Measurements from ENCODE around the gene LMF1. TPM values are rescaled to one million over a fixed set of nuclear protein-coding genes. Genes with fewer than 3 reads are reported as not detected.
A peak's percentile ranks its signal among the peaks of the same experiment; 100 is the strongest.

The LMF1 gene
- total RNA-seq, 4 donors from 2014 or later: 7.7 to 15.8 (median 10.2) TPM

GRCh38 chr16:971981-972315 lies 1.2 kb upstream of the LMF1 start:
- no peak overlapping the region for H3K27ac ChIP-seq
- intact Hi-C loops (cut with DNase I; ENCODE audit: low total_unique reads): no loop called here
- H3K27me3 ChIP-seq: peaks cover 16 to 17% (median 16%) of the 10 kb centered on the region in 3 donors
- DNase-seq (no peak), ATAC-seq (no peak)
- H3K9me3 ChIP-seq: no peaks in the 10 kb centered on the region
- peaks cover 16 to 28% of the 10 kb centered on the region in 2 donors for H3K4me1 ChIP-seq
- in situ Hi-C loops (cut with MboI; ENCODE audit: low sequenced_read_pairs in 4 of 4): no loop called here
- H3K36me3 ChIP-seq: no peaks in the 10 kb centered on the region
- TF ChIP-seq, protein P1, sequence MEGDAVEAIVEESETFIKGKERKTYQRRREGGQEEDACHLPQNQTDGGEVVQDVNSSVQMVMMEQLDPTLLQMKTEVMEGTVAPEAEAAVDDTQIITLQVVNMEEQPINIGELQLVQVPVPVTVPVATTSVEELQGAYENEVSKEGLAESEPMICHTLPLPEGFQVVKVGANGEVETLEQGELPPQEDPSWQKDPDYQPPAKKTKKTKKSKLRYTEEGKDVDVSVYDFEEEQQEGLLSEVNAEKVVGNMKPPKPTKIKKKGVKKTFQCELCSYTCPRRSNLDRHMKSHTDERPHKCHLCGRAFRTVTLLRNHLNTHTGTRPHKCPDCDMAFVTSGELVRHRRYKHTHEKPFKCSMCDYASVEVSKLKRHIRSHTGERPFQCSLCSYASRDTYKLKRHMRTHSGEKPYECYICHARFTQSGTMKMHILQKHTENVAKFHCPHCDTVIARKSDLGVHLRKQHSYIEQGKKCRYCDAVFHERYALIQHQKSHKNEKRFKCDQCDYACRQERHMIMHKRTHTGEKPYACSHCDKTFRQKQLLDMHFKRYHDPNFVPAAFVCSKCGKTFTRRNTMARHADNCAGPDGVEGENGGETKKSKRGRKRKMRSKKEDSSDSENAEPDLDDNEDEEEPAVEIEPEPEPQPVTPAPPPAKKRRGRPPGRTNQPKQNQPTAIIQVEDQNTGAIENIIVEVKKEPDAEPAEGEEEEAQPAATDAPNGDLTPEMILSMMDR (IDR thresholded peaks at IDR 0.05 in 4 of 5, conservative IDR thresholded peaks at IDR 0.05 in 1 of 5): no peak
- no peak for TF ChIP-seq POLR2A (IDR thresholded peaks at IDR 0.05)
- H3K4me3 ChIP-seq: no peak overlapping the region

DNA sequence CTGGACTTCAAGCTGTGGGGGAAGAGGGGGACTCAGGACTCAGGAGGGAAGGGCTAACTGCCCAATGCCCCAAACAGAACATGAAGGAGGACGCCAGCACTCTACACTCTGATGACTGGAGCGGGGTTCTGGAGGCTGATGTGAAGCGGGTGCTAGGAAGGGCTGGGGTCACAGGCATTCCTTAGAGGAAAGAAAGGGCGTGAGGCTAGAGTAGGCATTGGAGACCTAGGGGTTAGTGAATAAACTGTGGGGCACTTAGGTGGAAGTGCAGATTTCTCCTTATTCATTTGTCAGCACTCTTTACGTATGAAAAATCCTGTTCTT lies 760 bp upstream of the LMF1 start:
- in situ Hi-C loops (cut with MboI; ENCODE audit: low sequenced_read_pairs in 4 of 4) (no loop called here), intact Hi-C loops (cut with DNase I; ENCODE audit: low total_unique reads) (no loop called here)
- H3K27ac ChIP-seq: peak overlapping the region in 3 of 4 donors; percentile 24 to 87 (median 81)
- no peak for TF ChIP-seq POLR2A (IDR thresholded peaks at IDR 0.05)
- TF ChIP-seq, protein P1 (IDR thresholded peaks at IDR 0.05 in 4 of 5, conservative IDR thresholded peaks at IDR 0.05 in 1 of 5): no peak
- H3K36me3 ChIP-seq: no peaks in the 10 kb centered on the region
- no peaks in the 10 kb centered on the region for H3K9me3 ChIP-seq
- H3K4me3 ChIP-seq: peak overlapping the region in 2 of 4 donors; percentile 39 to 90
- H3K4me1 ChIP-seq: peaks cover 16 to 28% of the 10 kb centered on the region in 2 donors
- no peak for ATAC-seq
- DNase-seq: no peak
- H3K27me3 ChIP-seq: peaks cover 12 to 17% (median 16%) of the 10 kb centered on the region in 3 donors

- Histone ChIP-seq H3K27ac (peak overlapping the region; percentile 77 to 88 (median 84)), H3K4me3 (peak overlapping the region; percentile 71 to 90 (median 78)), H3K27me3 (peaks cover 3 to 12% (median 8%) of the 10 kb centered on the region in 3 donors), H3K36me3 (no peaks in the 10 kb centered on the region), H3K9me3 (no peaks in the 10 kb centered on the region), H3K4me1 (peaks cover 16 to 22% of the 10 kb centered on the region in 2 donors)
- ATAC-seq: peak; percentile 8 to 12
- in situ Hi-C loops (cut with MboI; ENCODE audit: low sequenced_read_pairs in 4 of 4): no loop called here
- no peak for DNase-seq
- TF ChIP-seq POLR2A (IDR thresholded peaks at IDR 0.05): no peak
- TF ChIP-seq, protein P1 (IDR thresholded peaks at IDR 0.05 in 4 of 5, conservative IDR thresholded peaks at IDR 0.05 in 1 of 5): no peak
- intact Hi-C loops (cut with DNase I; ENCODE audit: low total_unique reads): no loop called here
Measured at GRCh38 chr16:970386-970765, 408 bp downstream of the LMF1 start.

GRCh38 chr16:969508-970385 lies 1.0 kb downstream of the LMF1 start:
- Histone ChIP-seq H3K27me3 (peaks cover 3 to 8% (median 6%) of the 10 kb centered on the region in 3 donors), H3K9me3 (no peaks in the 10 kb centered on the region), H3K4me1 (peaks cover 17 to 25% of the 10 kb centered on the region in 2 donors), H3K36me3 (no peaks in the 10 kb centered on the region), H3K4me3 (peak overlapping the region; percentile 71 to 90 (median 78)), H3K27ac (peak overlapping the region; percentile 77 to 88 (median 84))
- ATAC-seq (no peak), DNase-seq (peak in 1 of 2 donors; percentile 39)
- in situ Hi-C loops (cut with MboI; ENCODE audit: low sequenced_read_pairs in 4 of 4): no loop called here
- TF ChIP-seq POLR2A (IDR thresholded peaks at IDR 0.05): peak; percentile 32 to 37
- TF ChIP-seq, protein P1 (IDR thresholded peaks at IDR 0.05 in 4 of 5, conservative IDR thresholded peaks at IDR 0.05 in 1 of 5): no peak
- intact Hi-C loops (cut with DNase I; ENCODE audit: low total_unique reads): no loop called here
